H1 (cell line): ENCODE data around the gene ZCWPW2. TPM values are rescaled to one million over a fixed set of nuclear protein-coding genes. Genes with fewer than 3 reads are reported as not detected.
A peak's percentile ranks its signal among the peaks of the same experiment; 100 is the strongest.

ENCODE experiments used
- CTCF ChIA-PET: fragments of 300-600 bp; sonication (Branson Sonifier 250); formaldehyde crosslinking; loops from one replicate; lab custom pipeline; 2021; ENCODE audit not compliant: partially characterized antibody; lab: Charles Lee
- POLR2A ChIA-PET: fragments of 300-600 bp; sonication (Branson Sonifier 250); formaldehyde crosslinking; loops from one replicate; lab custom pipeline; 2021; ENCODE audit warnings: inconsistent platforms; ENCODE audit not compliant: partially characterized antibody; lab: Charles Lee
- DNase-seq, 2 experiments: peaks; one replicate each; pipeline versions ENCODE4 v3.0.0 to v3.0.0-alpha.2; 2010 to 2022; ENCODE audit warnings: low spot score in 2 of 2, low read depth in 1 of 2, mixed read lengths in 1 of 2
- FAIRE-seq: peaks from 2 replicates; lab custom pipeline; 2011; peaks lifted over from hg19 to GRCh38; lab: Jason Lieb, UNC
- H2AFZ ChIP-seq: 2 replicates; pipeline ENCODE4 v1.8.1; 2012; ENCODE audit warnings: low read length, inconsistent platforms
- H2AK5ac ChIP-seq: 2 replicates; pipeline ENCODE4 v1.6.1; 2013; ENCODE audit warnings: low read depth, low read length
- H2BK120ac ChIP-seq: replicated peaks from 2 replicates; pipeline ENCODE3; 2013; ENCODE audit warnings: low read depth, low read length, inconsistent platforms
- H2BK12ac ChIP-seq: 2 replicates; pipeline ENCODE4 v1.6.1; 2013; ENCODE audit warnings: low read depth, low read length
- H2BK15ac ChIP-seq: 2 replicates; pipeline ENCODE4 v1.6.1; 2013; ENCODE audit warnings: low read length
- H2BK20ac ChIP-seq: 2 replicates; pipeline ENCODE4 v1.6.1; 2013; ENCODE audit warnings: low read length
- H2BK5ac ChIP-seq: 2 replicates; pipeline ENCODE4 v1.6.1; 2013; ENCODE audit warnings: low read depth, low read length
- H3K14ac ChIP-seq: 2 replicates; pipeline ENCODE4 v1.6.1; 2013; ENCODE audit warnings: inconsistent platforms; ENCODE audit not compliant: insufficient read length
- H3K18ac ChIP-seq: 2 replicates; pipeline ENCODE4 v1.6.1; 2013; ENCODE audit warnings: low read length; ENCODE audit errors: extremely low read depth
- H3K23ac ChIP-seq: 2 replicates; pipeline ENCODE4 v1.6.1; 2013; ENCODE audit warnings: inconsistent platforms; ENCODE audit not compliant: insufficient read length
- H3K23me2 ChIP-seq: 2 replicates; pipeline ENCODE4 v1.6.1; 2013; ENCODE audit warnings: low read depth, low read length
- H3K27ac ChIP-seq: 2 replicates; pipeline ENCODE4 v1.6.1; 2011; ENCODE audit warnings: low read depth, low read length, inconsistent platforms
- H3K27me3 ChIP-seq, 4 experiments: replicated peaks in 1 of 4; 1 replicate in 1 of 4; 2 replicates in 3 of 4; pipeline versions ENCODE4 v1.6.1 to v1.8.1; 2011 to 2013; ENCODE audit warnings: low read length in 3 of 4, mild to moderate bottlenecking in 3 of 4, inconsistent platforms in 2 of 4, mixed read lengths in 2 of 4, moderate library complexity in 1 of 4; ENCODE audit not compliant: control insufficient read depth in 3 of 4, insufficient read depth in 3 of 4; ENCODE audit errors: extremely low read depth in 1 of 4
- H3K36me3 ChIP-seq, 4 experiments: 2 replicates each; pipeline versions ENCODE4 v1.6.1 to v1.8.1; 2011 to 2013; ENCODE audit warnings: mild to moderate bottlenecking in 4 of 4, low read length in 3 of 4, moderate library complexity in 2 of 4, control low read depth in 1 of 4, inconsistent platforms in 1 of 4; ENCODE audit not compliant: insufficient read depth in 4 of 4, control insufficient read depth in 2 of 4
- H3K4ac ChIP-seq: replicated peaks from 2 replicates; pipeline ENCODE3; 2013; ENCODE audit warnings: low read length, low read depth, mixed read lengths, inconsistent platforms; ENCODE audit not compliant: insufficient read length
- H3K4me1 ChIP-seq, 4 experiments: replicated peaks in 1 of 4; 1 replicate in 1 of 4; 2 replicates in 3 of 4; pipeline versions ENCODE4 v1.6.1 to v1.8.1; 2011 to 2013; ENCODE audit warnings: low read length in 3 of 4, inconsistent platforms in 2 of 4, mixed read lengths in 1 of 4; ENCODE audit not compliant: insufficient read depth in 4 of 4, control insufficient read depth in 3 of 4
- H3K4me2 ChIP-seq, 2 experiments: 2 replicates each; pipeline versions ENCODE4 v1.6.1 to v1.8.1; 2011 to 2013; ENCODE audit warnings: low read depth in 2 of 2, low read length in 2 of 2, control low read depth in 1 of 2, inconsistent platforms in 1 of 2, mild to moderate bottlenecking in 1 of 2; ENCODE audit not compliant: insufficient read depth in 1 of 2
- H3K4me3 ChIP-seq, 4 experiments: fragments of 200-600, 300-600 bp in 1 of 4; sonication (generic), shearing (Covaris generic), sonication (Bioruptor Twin) in 1 of 4; 2 replicates each; pipeline versions ENCODE4 v1.5.1 to v1.8.1; 2011 to 2016; ENCODE audit warnings: low read length in 4 of 4, low read depth in 3 of 4, control low read depth in 2 of 4, inconsistent platforms in 2 of 4, mild to moderate bottlenecking in 2 of 4, mixed read lengths in 1 of 4, moderate library complexity in 1 of 4; ENCODE audit not compliant: insufficient read depth in 2 of 4; ENCODE audit errors: extremely low read depth in 1 of 4
- H3K56ac ChIP-seq: replicated peaks from 2 replicates; pipeline ENCODE3; 2013; ENCODE audit warnings: low read depth, mild to moderate bottlenecking, mixed read lengths, low read length, inconsistent platforms; ENCODE audit not compliant: insufficient read length
- H3K79me1 ChIP-seq: 2 replicates; pipeline ENCODE4 v1.6.1; 2013; ENCODE audit warnings: low read depth, low read length, control low read depth
- H3K79me2 ChIP-seq, 2 experiments: 2 replicates each; pipeline versions ENCODE4 v1.6.1 to v1.8.1; 2012 to 2013; ENCODE audit warnings: low read length in 2 of 2, mild to moderate bottlenecking in 2 of 2, inconsistent platforms in 1 of 2; ENCODE audit not compliant: insufficient read depth in 2 of 2, control insufficient read depth in 1 of 2
- H3K9ac ChIP-seq, 4 experiments: replicated peaks in 1 of 4; 1 replicate in 1 of 4; 2 replicates in 3 of 4; pipeline versions ENCODE4 v1.6.1 to v1.8.1; 2011 to 2013; ENCODE audit warnings: low read depth in 3 of 4, low read length in 3 of 4, control low read depth in 2 of 4, mild to moderate bottlenecking in 2 of 4, moderate library complexity in 2 of 4, inconsistent platforms in 1 of 4; ENCODE audit errors: extremely low read depth in 1 of 4
- H3K9me3 ChIP-seq, 2 experiments: 2 replicates each; pipeline versions ENCODE4 v1.6.1 to v1.8.1; 2012 to 2013; ENCODE audit warnings: mild to moderate bottlenecking in 2 of 2, moderate library complexity in 2 of 2, control low read depth in 1 of 2, inconsistent platforms in 1 of 2, low read depth in 1 of 2, low read length in 1 of 2, mixed read lengths in 1 of 2; ENCODE audit not compliant: insufficient read depth in 2 of 2
- H4K20me1 ChIP-seq, 2 experiments: replicated peaks in 1 of 2; 2 replicates each; pipeline versions ENCODE3 to v1.8.1; 2011 to 2013; ENCODE audit warnings: inconsistent platforms in 2 of 2, low read length in 2 of 2, mild to moderate bottlenecking in 1 of 2; ENCODE audit not compliant: insufficient read depth in 2 of 2, control insufficient read depth in 1 of 2
- H4K5ac ChIP-seq: 2 replicates; pipeline ENCODE4 v1.6.1; 2013; ENCODE audit warnings: low read length, low read depth, mixed read lengths, inconsistent platforms; ENCODE audit not compliant: insufficient read length
- H4K8ac ChIP-seq: 2 replicates; pipeline ENCODE4 v1.8.0; 2013; ENCODE audit warnings: mild to moderate bottlenecking, moderate library complexity, low read length, inconsistent platforms; ENCODE audit not compliant: insufficient read depth; ENCODE audit errors: extremely low read depth
- H4K91ac ChIP-seq: replicated peaks from 2 replicates; pipeline ENCODE3; 2013; ENCODE audit warnings: low read length, mixed read lengths, inconsistent platforms; ENCODE audit not compliant: insufficient read length
- CHD2 ChIP-seq: IDR thresholded peaks from 2 replicates; pipeline ENCODE4 v1.6.1; 2012; ENCODE audit warnings: low read length, improper control_type of control experiment
- E2F6 ChIP-seq: IDR thresholded peaks from 2 replicates; pipeline ENCODE4 v1.6.1; 2012; ENCODE audit warnings: inconsistent platforms
- MAX ChIP-seq: IDR thresholded peaks from 2 replicates; pipeline ENCODE4 v1.6.1; 2012; ENCODE audit warnings: inconsistent platforms
- PHF8 ChIP-seq: fragments of 200-600 bp; sonication (generic); conservative IDR thresholded peaks from 2 replicates; pipeline ENCODE4 v1.7.1; 2012; ENCODE audit warnings: low read depth, mild to moderate bottlenecking, inconsistent platforms, low read length, moderate library complexity
- POLR2AphosphoS5 ChIP-seq: IDR thresholded peaks from 2 replicates; pipeline ENCODE4 v1.6.1; 2011; ENCODE audit warnings: low read depth, low read length
- SIN3A ChIP-seq, 2 experiments: IDR thresholded peaks in 1 of 2; conservative IDR thresholded peaks in 1 of 2; 2 replicates each; pipeline ENCODE4 v1.6.1; 2011 to 2012; ENCODE audit warnings: low read length in 2 of 2, improper control_type of control experiment in 1 of 2, low read depth in 1 of 2, mild to moderate bottlenecking in 1 of 2
- SIX5 ChIP-seq: IDR thresholded peaks from 2 replicates; pipeline ENCODE4 v1.6.1; 2011; ENCODE audit warnings: mild to moderate bottlenecking, low read depth, low read length
- YY1 ChIP-seq: IDR thresholded peaks from 2 replicates; pipeline ENCODE4 v1.6.1; 2011; ENCODE audit warnings: low read depth, mild to moderate bottlenecking, low read length
- WGBS, 2 experiments: shearing (Covaris generic) in 1 of 2; methylation state at CpG; one replicate each; pipeline versions ENCODE4 v1.1.6 to v1.1.7; 2013 to 2015; ENCODE audit warnings: low lambda C conversion rate in 2 of 2, mixed read lengths in 2 of 2, inconsistent platforms in 1 of 2, low coverage in 1 of 2, missing lambda C conversion rate in 1 of 2; ENCODE audit not compliant: insufficient replicate concordance in 2 of 2, insufficient coverage in 1 of 2, insufficient read length in 1 of 2; ENCODE audit errors: extremely low coverage in 1 of 2, missing lambda C conversion rate in 1 of 2; 5-methylcytosine and 5-hydroxymethylcytosine counted together
- long read RNA-seq, 2 experiments: library from RNA in 1 of 2; library from capped mRNA in 1 of 2; stranded (forward); transcript quantifications; one replicate each; pipeline ENCODE4 v2.0.0, GENCODE V29; 2021; ENCODE audit warnings: inconsistent platforms in 1 of 2
- polyA minus RNA-seq, 3 experiments: library from RNA; depleted of rRNA, polyadenylated mRNA; stranded (reverse); fragments of >200 nt; gene quantifications; 1 replicate in 2 of 3; 2 replicates in 1 of 3; pipeline ENCODE4 v1.2.3, GENCODE V29; 2011
- polyA plus RNA-seq, 7 experiments: library from polyadenylated mRNA; depleted of rRNA in 3 of 7; stranded (reverse) in 5 of 7; unstranded in 2 of 7; fragments of >200 nt in 5 of 7; fragments of 200-250 nt in 2 of 7; gene quantifications; 1 replicate in 5 of 7; 2 replicates in 1 of 7; 4 replicates in 1 of 7; pipeline versions ENCODE4 v1.2.1 to v1.2.3, GENCODE V29; 2011 to 2013; ENCODE audit warnings: missing spikeins in 2 of 7, mixed read lengths in 2 of 7
- total RNA-seq: library from RNA; stranded (reverse); fragmentation: NEBNext Ultra II Directional; extraction: Animal tissue kit (Norgen Biotek cat#: 25700); gene quantifications from 2 replicates; pipeline ENCODE4 v1.2.1, GENCODE V29; 2021

ZCWPW2 gene
- 0.33 and 0.39 TPM in 2 replicates for total RNA-seq
- 0.06 and 0.11 TPM in 2 replicates for polyA plus RNA-seq (2011; rRNA removed)
- 0.09 TPM for polyA plus RNA-seq (2011; cell fraction: cytosol; rRNA removed)
- polyA plus RNA-seq (2011; cell fraction: nucleus; rRNA removed): not detected
- not detected in 4 replicates for polyA plus RNA-seq (2012, experiment 1 of 2)
- polyA plus RNA-seq (2012, experiment 2 of 2): not detected
- 0.22 TPM for polyA plus RNA-seq (2013, experiment 1 of 2)
- polyA plus RNA-seq (2013, experiment 2 of 2): 0.15 TPM
- polyA minus RNA-seq (2011; rRNA and poly(A)+ RNA removed): not detected in 2 replicates
- polyA minus RNA-seq (2011; cell fraction: cytosol; rRNA and poly(A)+ RNA removed): not detected
- polyA minus RNA-seq (2011; cell fraction: nucleus; rRNA and poly(A)+ RNA removed): not detected
- long read RNA-seq, experiment 1: 0 reads
- long read RNA-seq, experiment 2: 0 reads

- peak within 1 kb of the TSS; percentile 65 for H4K5ac ChIP-seq
- peaks cover 0 to 2% of the 10 kb centered on the region in 2 experiments for H4K20me1 ChIP-seq
- peak within 1 kb of the TSS; percentile 86 to 93 (median 92) for H3K9ac ChIP-seq
- H3K9me3 ChIP-seq: no peaks in the 10 kb centered on the region; a peak in 1 of 4 replicates
- H4K91ac ChIP-seq: peak within 1 kb of the TSS; percentile 55
- H3K4ac ChIP-seq: no peak within 1 kb of the TSS
- H3K23ac ChIP-seq: no peak within 1 kb of the TSS
- H3K79me2 ChIP-seq: peaks cover 0 to 40% of the 10 kb centered on the region in 2 experiments; a peak in 2 of 4 replicates
- peak within 1 kb of the TSS; percentile 97 for H3K27ac ChIP-seq
- POLR2A ChIA-PET: interaction anchor here (0.9 to 1.9 kb wide), 7 partner anchors 9 to 637 kb away, joined by 3 to 10 read pairs (median 4); partner anchors contain the start of gene CMC1
- no peaks in the 10 kb centered on the region for H3K79me1 ChIP-seq
- H2BK120ac ChIP-seq: no peak within 1 kb of the TSS
- H2BK15ac ChIP-seq: no peak within 1 kb of the TSS
- peaks cover 5% of the 10 kb centered on the region; the same call in 1 of the 2 replicates for H3K23me2 ChIP-seq
- no peaks in the 10 kb centered on the region for H3K27me3 ChIP-seq
- FAIRE-seq (no peak), DNase-seq (peak; percentile 80 to 93)
- WGBS, 2 experiments: 1% methylated on average over 50 of the region's 83 CpGs; no CpG with 5 or more reads in 1 of the 2 experiments
- peak within 1 kb of the TSS; percentile 68 to 87 for H3K4me2 ChIP-seq
- H3K4me3 ChIP-seq: peak within 1 kb of the TSS; percentile 81 to 96 (median 84)
- no peak within 1 kb of the TSS for H2BK20ac ChIP-seq
- peak within 1 kb of the TSS; percentile 98; the same call in 1 of the 2 replicates for H4K8ac ChIP-seq
- H2BK5ac ChIP-seq: peak within 1 kb of the TSS; percentile 96
- H2BK12ac ChIP-seq: peak within 1 kb of the TSS; percentile 42; the same call in 1 of the 2 replicates
- peak within 1 kb of the TSS; percentile 98 for H2AFZ ChIP-seq
- no peak within 1 kb of the TSS for H3K14ac ChIP-seq
- no peaks in the 10 kb centered on the region; a peak in 2 of 7 replicates for H3K4me1 ChIP-seq
- H3K56ac ChIP-seq: peak within 1 kb of the TSS; percentile 47
- H3K18ac ChIP-seq: peak within 1 kb of the TSS; percentile 93
- H3K36me3 ChIP-seq: no peaks in the 10 kb centered on the region
- CTCF ChIA-PET: interaction anchor here (0.6 to 1.9 kb wide), 9 partner anchors 11 to 1036 kb away, joined by 3 to 8 read pairs (median 3); no protein-coding TSS in a partner anchor
- H2AK5ac ChIP-seq: no peak within 1 kb of the TSS
- TF ChIP-seq CHD2 (peak; percentile 77), MAX (peak; percentile 31; the same call in 1 of the 2 replicates), PHF8 (peak; percentile 66), SIX5 (peak; percentile 38), YY1 (no peak), E2F6 (peak; percentile 58), POLR2AphosphoS5 (peak; percentile 71), SIN3A (conservative IDR thresholded peaks at IDR 0.05 in 1 of 2, IDR thresholded peaks at IDR 0.05 in 1 of 2; ENCODE audit: low read depth in 1 of 2, low read length in 2 of 2) (peak in 1 of 2 experiments; percentile 25; a peak in 2 of 4 replicates)
Measured at GRCh38 chr3:28348629-28349468, at the start of gene ZCWPW2, which contains the start of gene AZI2. TSS of gene ZCWPW2 (plus strand) at chr3:28348721. CDS start at chr3:28413069, 64,348 bp downstream. TSS of gene AZI2 (minus strand) at chr3:28348824. CDS start at chr3:28340617, 8,207 bp downstream.
